ENCODE results near the gene CALCB.
"Not testable (repeated sequence)": the region's sequence is repeated elsewhere in the genome, so short reads cannot be mapped to it uniquely, and the experiment has no call there.

The CALCB gene

DNA sequence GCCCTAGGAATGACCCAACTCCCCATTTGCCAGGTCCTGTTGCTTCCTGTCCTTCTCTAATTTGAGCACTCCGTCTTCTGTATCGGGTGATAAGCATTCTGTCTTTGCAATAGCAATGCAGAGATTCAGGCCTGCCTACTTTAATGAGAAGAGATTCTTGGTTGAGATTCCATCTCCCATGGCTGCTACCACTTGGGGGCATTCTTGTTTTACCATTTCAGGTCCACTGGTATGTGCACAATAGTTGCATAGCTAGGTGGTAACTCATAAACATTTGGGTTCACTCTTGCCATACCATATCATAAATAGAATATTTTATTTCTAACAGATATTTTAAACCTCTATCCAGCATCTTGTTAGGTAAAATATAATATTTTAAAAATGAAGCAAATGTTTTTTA lies 34.4 kb upstream of the CALCB start:
- H3K4me3 ChIP-seq (ENCODE audit: low read length): no peak overlapping the region

DNA sequence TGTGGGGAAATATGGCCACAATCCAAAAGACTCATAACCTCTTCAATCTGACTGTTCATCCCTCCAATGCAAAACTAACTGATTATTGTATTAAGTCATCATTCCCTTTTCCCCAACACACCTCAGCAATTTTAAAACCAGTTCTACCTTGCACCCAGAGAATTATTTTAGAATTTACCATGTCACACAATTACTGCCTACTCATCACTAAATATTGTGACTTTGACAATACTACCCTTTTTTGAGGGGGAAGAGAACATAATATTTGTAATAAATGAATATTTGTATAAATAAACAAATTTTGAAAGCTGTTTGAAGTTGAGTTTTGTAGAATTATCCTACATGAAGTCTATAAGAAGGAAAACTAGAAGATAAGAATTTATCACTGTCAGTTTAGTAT lies 28.2 kb upstream of the CALCB start:
- H3K4me1 ChIP-seq (ENCODE audit: control insufficient read depth, low read length): no peaks in the 10 kb centered on the region
- no peak overlapping the region for H3K27ac ChIP-seq (ENCODE audit: low read depth, low read length)
- H3F3A ChIP-seq (ENCODE audit: control insufficient read depth, insufficient read depth): no peaks in the 10 kb centered on the region
- no peaks in the 10 kb centered on the region for H3K36me3 ChIP-seq (ENCODE audit: control insufficient read depth, low read length)
- H3K79me2 ChIP-seq (ENCODE audit: control insufficient read depth, low read length): no peaks in the 10 kb centered on the region
- TF ChIP-seq EZH2phosphoT487 (IDR thresholded peaks at IDR 0.05; ENCODE audit: borderline replicate concordance, low read length): no peak
- TF ChIP-seq, protein P1, sequence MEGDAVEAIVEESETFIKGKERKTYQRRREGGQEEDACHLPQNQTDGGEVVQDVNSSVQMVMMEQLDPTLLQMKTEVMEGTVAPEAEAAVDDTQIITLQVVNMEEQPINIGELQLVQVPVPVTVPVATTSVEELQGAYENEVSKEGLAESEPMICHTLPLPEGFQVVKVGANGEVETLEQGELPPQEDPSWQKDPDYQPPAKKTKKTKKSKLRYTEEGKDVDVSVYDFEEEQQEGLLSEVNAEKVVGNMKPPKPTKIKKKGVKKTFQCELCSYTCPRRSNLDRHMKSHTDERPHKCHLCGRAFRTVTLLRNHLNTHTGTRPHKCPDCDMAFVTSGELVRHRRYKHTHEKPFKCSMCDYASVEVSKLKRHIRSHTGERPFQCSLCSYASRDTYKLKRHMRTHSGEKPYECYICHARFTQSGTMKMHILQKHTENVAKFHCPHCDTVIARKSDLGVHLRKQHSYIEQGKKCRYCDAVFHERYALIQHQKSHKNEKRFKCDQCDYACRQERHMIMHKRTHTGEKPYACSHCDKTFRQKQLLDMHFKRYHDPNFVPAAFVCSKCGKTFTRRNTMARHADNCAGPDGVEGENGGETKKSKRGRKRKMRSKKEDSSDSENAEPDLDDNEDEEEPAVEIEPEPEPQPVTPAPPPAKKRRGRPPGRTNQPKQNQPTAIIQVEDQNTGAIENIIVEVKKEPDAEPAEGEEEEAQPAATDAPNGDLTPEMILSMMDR (IDR thresholded peaks at IDR 0.05; ENCODE audit: low read depth, low read length, poor library complexity, severe bottlenecking): no peak
- H3K4me2 ChIP-seq (ENCODE audit: low read length): no peak overlapping the region
- no peaks in the 10 kb centered on the region for H3K9me3 ChIP-seq (ENCODE audit: control insufficient read depth, insufficient read depth, low read length)
- no peaks in the 10 kb centered on the region; the same call in 1 of the 2 replicates for H3K27me3 ChIP-seq (ENCODE audit: control insufficient read depth, low read length)
- no peak overlapping the region for H3K4me3 ChIP-seq (ENCODE audit: low read length)
- no peaks in the 10 kb centered on the region for H3K9me2 ChIP-seq (replicated peaks; ENCODE audit: control insufficient read depth, low read length)
- H4K20me1 ChIP-seq (ENCODE audit: control insufficient read depth, insufficient read depth, low read depth, low read length): no peaks in the 10 kb centered on the region

More for the DNA sequence above, 34.4 kb upstream of the CALCB start:
- no peaks in the 10 kb centered on the region for H3K27me3 ChIP-seq (ENCODE audit: control insufficient read depth, low read length)
- H3K9me3 ChIP-seq (ENCODE audit: control insufficient read depth, insufficient read depth, low read length): no peaks in the 10 kb centered on the region
- no peak overlapping the region for H3K4me2 ChIP-seq (ENCODE audit: low read length)
- H3K79me2 ChIP-seq (ENCODE audit: control insufficient read depth, low read length): no peaks in the 10 kb centered on the region
- no peaks in the 10 kb centered on the region for H3K4me1 ChIP-seq (ENCODE audit: control insufficient read depth, low read length)
- no peaks in the 10 kb centered on the region for H3F3A ChIP-seq (ENCODE audit: control insufficient read depth, insufficient read depth)
- TF ChIP-seq, protein P1 (IDR thresholded peaks at IDR 0.05; ENCODE audit: low read depth, low read length, poor library complexity, severe bottlenecking): no peak
- no peak for TF ChIP-seq EZH2phosphoT487 (IDR thresholded peaks at IDR 0.05; ENCODE audit: borderline replicate concordance, low read length)
- H3K36me3 ChIP-seq (ENCODE audit: control insufficient read depth, low read length): no peaks in the 10 kb centered on the region
- H3K9me2 ChIP-seq (replicated peaks; ENCODE audit: control insufficient read depth, low read length): no peaks in the 10 kb centered on the region; the same call in 1 of the 2 replicates
- H4K20me1 ChIP-seq (ENCODE audit: control insufficient read depth, insufficient read depth, low read depth, low read length): no peaks in the 10 kb centered on the region
- no peak overlapping the region for H3K27ac ChIP-seq (ENCODE audit: low read depth, low read length)

DNA sequence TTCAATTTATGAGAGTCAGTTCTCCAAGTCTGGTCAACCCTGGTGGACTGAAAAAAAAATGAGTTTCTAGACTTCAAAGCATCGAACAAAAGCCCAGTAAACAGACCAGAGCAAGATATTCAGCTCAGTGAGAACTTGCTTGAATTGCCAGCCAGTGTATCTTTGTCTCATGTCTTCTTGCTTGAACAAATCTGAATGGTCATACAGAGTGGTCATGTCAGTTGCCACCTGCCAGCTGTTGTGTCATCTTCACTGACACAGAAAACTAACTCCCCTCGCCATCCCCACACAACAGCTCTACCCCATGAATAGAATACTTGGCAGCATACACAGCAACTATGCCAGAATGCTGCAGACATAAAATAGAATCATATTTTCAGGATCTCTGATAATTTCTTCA lies 27.5 kb upstream of the CALCB start:
- no peaks in the 10 kb centered on the region for H3K4me1 ChIP-seq (ENCODE audit: control insufficient read depth, low read length)
- no peaks in the 10 kb centered on the region for H3K36me3 ChIP-seq (ENCODE audit: control insufficient read depth, low read length)
- H3K79me2 ChIP-seq (ENCODE audit: control insufficient read depth, low read length): no peaks in the 10 kb centered on the region
- no peaks in the 10 kb centered on the region for H3K9me3 ChIP-seq (ENCODE audit: control insufficient read depth, insufficient read depth, low read length)
- no peaks in the 10 kb centered on the region for H3F3A ChIP-seq (ENCODE audit: control insufficient read depth, insufficient read depth)
- no peaks in the 10 kb centered on the region for H4K20me1 ChIP-seq (ENCODE audit: control insufficient read depth, insufficient read depth, low read depth, low read length)
- H3K4me2 ChIP-seq (ENCODE audit: low read length): no peak overlapping the region
- TF ChIP-seq, protein P1 (IDR thresholded peaks at IDR 0.05; ENCODE audit: low read depth, low read length, poor library complexity, severe bottlenecking): no peak
- no peak for TF ChIP-seq EZH2phosphoT487 (IDR thresholded peaks at IDR 0.05; ENCODE audit: borderline replicate concordance, low read length)
- H3K27ac ChIP-seq (ENCODE audit: low read depth, low read length): no peak overlapping the region
- no peaks in the 10 kb centered on the region; the same call in 1 of the 2 replicates for H3K27me3 ChIP-seq (ENCODE audit: control insufficient read depth, low read length)
- no peaks in the 10 kb centered on the region for H3K9me2 ChIP-seq (replicated peaks; ENCODE audit: control insufficient read depth, low read length)
- H3K4me3 ChIP-seq (ENCODE audit: low read length): no peak overlapping the region

DNA sequence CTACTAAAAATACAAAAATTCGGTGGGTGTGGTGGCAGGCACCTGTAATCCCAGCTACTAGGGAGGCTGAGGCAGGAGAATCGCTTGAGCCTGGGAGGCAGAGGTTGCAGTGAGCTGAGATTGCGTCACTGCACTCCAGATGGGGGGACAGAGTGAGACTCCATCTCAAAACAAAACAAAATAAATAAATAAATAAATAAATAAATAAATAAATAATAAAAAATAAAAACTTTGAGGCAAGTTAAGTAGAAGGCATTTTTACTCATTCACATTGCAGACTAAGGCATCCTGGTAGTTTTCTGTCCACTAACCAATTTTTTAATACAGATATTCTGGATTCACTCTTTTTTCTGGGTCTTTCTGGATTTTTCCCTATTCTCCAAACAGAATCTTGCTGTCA lies 26.7 kb upstream of the CALCB start:
- not testable (repeated sequence) for H4K20me1 ChIP-seq (ENCODE audit: control insufficient read depth, insufficient read depth, low read depth, low read length); H3K9me3 ChIP-seq (ENCODE audit: control insufficient read depth, insufficient read depth, low read length); H3K79me2 ChIP-seq (ENCODE audit: control insufficient read depth, low read length); H3K9me2 ChIP-seq (replicated peaks; ENCODE audit: control insufficient read depth, low read length); H3K36me3 ChIP-seq (ENCODE audit: control insufficient read depth, low read length); H3K4me3 ChIP-seq (ENCODE audit: low read length); H3K27me3 ChIP-seq (ENCODE audit: control insufficient read depth, low read length); H3K4me2 ChIP-seq (ENCODE audit: low read length); H3K4me1 ChIP-seq (ENCODE audit: control insufficient read depth, low read length); H3F3A ChIP-seq (ENCODE audit: control insufficient read depth, insufficient read depth); H3K27ac ChIP-seq (ENCODE audit: low read depth, low read length)

Data from DOHH2 (cell line).